Activated naive CD4-positive, alpha-beta T cell treated with anti-CD3 and anti-CD28 coated beads, Interleukin-2, amount 50 U/mL, for 24 hours (primary cell): Measurements from ENCODE around the gene GPR33.

Source experiments
- H3K27ac Mint-ChIP-seq: one replicate; pipeline ENCODE4 v1.8.0; 2021; ENCODE audit warnings: mild to moderate bottlenecking, mixed read lengths
- H3K27me3 Mint-ChIP-seq: one replicate; pipeline ENCODE4 v1.8.0; 2021; ENCODE audit warnings: mixed read lengths
- H3K36me3 Mint-ChIP-seq: one replicate; pipeline ENCODE4 v1.8.0; 2021; ENCODE audit warnings: mixed read lengths
- H3K4me1 Mint-ChIP-seq: one replicate; pipeline ENCODE4 v1.8.0; 2021; ENCODE audit warnings: mixed read lengths
- H3K4me3 Mint-ChIP-seq: one replicate; pipeline ENCODE4 v1.8.0; 2021; ENCODE audit warnings: mild to moderate bottlenecking, mixed read lengths
- H3K9me3 Mint-ChIP-seq: one replicate; pipeline ENCODE4 v1.8.0; 2021; ENCODE audit warnings: mixed read lengths

GPR33 gene, protein sequence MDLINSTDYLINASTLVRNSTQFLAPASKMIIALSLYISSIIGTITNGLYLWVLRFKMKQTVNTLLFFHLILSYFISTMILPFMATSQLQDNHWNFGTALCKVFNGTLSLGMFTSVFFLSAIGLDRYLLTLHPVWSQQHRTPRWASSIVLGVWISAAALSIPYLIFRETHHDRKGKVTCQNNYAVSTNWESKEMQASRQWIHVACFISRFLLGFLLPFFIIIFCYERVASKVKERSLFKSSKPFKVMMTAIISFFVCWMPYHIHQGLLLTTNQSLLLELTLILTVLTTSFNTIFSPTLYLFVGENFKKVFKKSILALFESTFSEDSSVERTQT

DNA sequence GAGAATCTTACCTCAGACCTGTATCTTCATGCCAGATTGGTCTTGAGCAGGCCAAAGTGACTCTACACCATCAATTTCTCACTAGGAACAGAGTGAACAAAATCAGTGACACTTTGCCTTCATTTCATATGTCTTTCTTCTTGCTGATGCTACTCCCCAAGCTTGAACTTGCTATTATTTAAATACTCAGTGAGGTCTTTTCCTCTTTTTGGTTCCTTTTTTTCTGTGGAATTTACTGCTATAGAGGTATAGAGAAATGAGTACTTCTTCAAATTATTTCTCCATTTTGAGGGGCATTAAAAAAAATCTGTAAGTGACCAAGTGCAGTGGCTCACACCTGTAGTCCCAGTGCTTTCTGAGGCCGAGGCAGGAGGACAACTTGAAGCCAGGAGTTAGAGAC is at the start of gene GPR33:
GPR33 (minus strand) TSS at position 154 of the 400 bp plus-strand sequence. CDS start 4,074 bp downstream, outside the sequence.
- H3K36me3 Mint-ChIP-seq, result peaks cover 2% of the 10 kb centered on the region
- no peaks in the 10 kb centered on the region for H3K4me1 Mint-ChIP-seq
- H3K4me3 Mint-ChIP-seq, result no peak within 1 kb of the TSS
- no peaks in the 10 kb centered on the region for H3K9me3 Mint-ChIP-seq
- no peak within 1 kb of the TSS for H3K27ac Mint-ChIP-seq
- H3K27me3 Mint-ChIP-seq, result peaks cover 3% of the 10 kb centered on the region

DNA sequence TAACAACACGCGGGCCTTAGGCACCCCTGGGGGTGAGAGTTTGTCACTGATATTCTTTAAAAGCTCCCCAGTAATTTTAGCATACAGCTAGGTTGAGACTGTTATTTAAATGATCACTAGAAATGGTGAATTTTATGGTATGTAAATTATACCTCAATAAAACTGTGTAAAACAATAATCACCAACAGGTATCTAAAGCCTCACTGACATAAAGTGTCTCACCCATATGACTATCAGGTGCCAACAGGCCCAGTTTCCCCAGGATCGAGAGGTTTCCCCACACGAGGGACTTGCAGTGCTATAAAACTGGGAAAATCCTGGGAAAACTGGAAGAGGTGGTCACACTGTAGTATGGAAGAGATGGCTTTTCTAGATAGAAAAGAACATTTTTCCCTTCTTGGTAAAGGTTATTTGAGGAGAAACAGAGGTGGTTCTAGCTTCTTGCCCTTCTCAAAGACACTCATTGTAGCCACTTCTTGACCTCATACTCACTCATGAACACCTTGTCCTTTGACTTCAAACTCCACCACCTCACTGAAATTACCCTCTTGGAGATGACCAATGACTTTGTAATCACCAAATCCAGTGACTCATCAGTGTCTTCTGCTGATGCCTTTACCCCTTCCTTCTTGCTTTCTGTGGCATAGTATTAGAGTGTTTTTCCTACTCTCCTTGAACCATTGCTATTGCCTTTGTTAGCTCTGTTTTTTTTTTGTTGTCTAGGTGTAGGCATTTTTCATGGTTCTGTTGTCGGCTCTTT is 48.5 kb upstream of the GPR33 start:
- Mint-ChIP-seq H3K36me3 (no peaks in the 10 kb centered on the region), H3K9me3 (peaks cover 5% of the 10 kb centered on the region), H3K27me3 (peaks cover 14% of the 10 kb centered on the region), H3K4me3 (no peak overlapping the region), H3K27ac (no peak overlapping the region), H3K4me1 (no peaks in the 10 kb centered on the region)

DNA sequence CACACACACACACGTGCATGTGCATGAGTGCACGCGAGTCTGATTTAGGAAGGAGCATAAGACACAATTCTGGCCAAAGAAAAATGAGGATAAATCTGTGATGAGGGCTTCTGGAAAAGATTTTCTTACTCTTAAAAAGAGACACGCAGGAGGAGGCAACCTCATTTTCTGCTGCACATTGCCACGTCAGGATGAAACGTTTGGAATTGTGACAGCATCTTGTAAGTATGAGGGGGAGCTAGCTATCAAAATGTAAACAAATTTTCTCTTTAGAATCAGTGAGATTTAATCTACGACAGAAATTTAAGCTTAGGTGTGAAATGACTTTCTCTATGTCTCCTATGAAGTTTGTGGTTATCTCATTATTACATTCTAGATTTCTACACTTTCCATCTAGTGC is 42.3 kb upstream of the GPR33 start:
- H3K27me3 Mint-ChIP-seq, result peaks cover 3% of the 10 kb centered on the region
- H3K4me1 Mint-ChIP-seq, result no peaks in the 10 kb centered on the region
- no peak overlapping the region for H3K4me3 Mint-ChIP-seq
- H3K9me3 Mint-ChIP-seq, result peaks cover 5% of the 10 kb centered on the region
- H3K27ac Mint-ChIP-seq, result no peak overlapping the region
- no peaks in the 10 kb centered on the region for H3K36me3 Mint-ChIP-seq

DNA sequence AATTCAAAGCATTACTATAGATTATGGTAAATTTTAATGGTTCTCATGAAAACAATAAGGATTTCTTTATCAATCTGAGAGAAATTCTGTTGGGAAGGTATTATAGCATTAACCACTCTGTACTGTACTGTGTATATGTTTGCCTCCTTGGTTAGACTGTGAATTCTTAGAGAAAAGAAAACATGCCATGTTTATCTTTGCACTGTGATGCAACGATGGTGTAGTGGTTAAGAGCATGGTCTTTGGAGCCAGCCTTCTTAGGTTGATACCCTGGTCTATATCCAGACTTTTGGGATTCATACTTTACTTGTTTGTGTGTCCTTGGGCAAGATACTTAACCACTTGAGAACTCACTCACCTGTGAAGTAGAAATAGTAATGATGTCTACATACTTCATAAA is 41.2 kb upstream of the GPR33 start:
- peaks cover 3% of the 10 kb centered on the region for H3K27me3 Mint-ChIP-seq

DNA sequence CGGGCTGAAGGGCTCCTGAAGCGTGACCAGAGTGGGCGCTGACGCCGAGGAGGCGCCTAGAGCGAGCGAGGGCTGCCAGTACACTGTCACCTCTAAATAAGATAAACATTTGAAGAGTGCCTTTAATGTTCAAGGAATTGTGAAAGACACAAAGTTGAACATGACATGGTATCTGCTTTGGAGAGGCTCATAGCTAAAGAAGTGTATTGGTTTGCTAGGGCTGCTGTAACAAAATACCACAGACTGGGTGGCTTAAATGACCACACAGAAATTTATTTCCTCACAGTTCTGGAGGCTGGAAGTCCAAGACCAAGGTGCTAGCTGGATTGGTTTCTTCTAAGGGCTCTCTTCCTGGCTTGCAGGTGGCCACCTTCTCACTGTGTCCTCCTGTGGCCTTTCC is 39.7 kb upstream of the GPR33 start:
- H3K36me3 Mint-ChIP-seq, result no peaks in the 10 kb centered on the region
- H3K4me3 Mint-ChIP-seq, result no peak overlapping the region
- H3K4me1 Mint-ChIP-seq, result no peaks in the 10 kb centered on the region
- no peak overlapping the region for H3K27ac Mint-ChIP-seq
- H3K9me3 Mint-ChIP-seq, result peaks cover 3% of the 10 kb centered on the region
- peaks cover 5% of the 10 kb centered on the region for H3K27me3 Mint-ChIP-seq

More for the DNA sequence above, 41.2 kb upstream of the GPR33 start:
- Mint-ChIP-seq H3K27ac (no peak overlapping the region), H3K36me3 (no peaks in the 10 kb centered on the region), H3K4me3 (no peak overlapping the region), H3K4me1 (no peaks in the 10 kb centered on the region), H3K9me3 (peaks cover 5% of the 10 kb centered on the region)

DNA sequence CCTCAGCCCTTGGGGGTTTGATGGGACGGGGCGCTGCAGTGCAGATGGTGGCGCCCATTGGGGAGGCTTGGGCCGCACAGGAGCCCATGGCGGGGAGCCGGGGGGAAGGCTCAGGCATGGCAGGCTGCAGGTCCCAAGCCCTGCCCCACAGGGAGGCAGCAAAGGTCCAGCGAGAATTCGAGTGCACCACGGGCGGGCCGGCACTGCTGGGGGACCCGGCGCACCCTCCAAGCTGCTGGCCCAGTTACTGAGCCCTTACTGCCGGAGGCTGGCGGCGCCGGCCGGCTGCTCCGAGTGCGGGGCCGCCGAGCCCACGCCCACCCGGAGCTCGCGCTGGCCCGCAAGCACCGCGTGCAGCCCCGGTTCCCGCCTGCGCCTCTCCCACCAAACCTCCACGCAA is 39.2 kb upstream of the GPR33 start:
- no peaks in the 10 kb centered on the region for H3K9me3 Mint-ChIP-seq
- H3K4me3 Mint-ChIP-seq, result no peak overlapping the region
- no peaks in the 10 kb centered on the region for H3K36me3 Mint-ChIP-seq
- peaks cover 2% of the 10 kb centered on the region for H3K27me3 Mint-ChIP-seq
- no peaks in the 10 kb centered on the region for H3K4me1 Mint-ChIP-seq
- H3K27ac Mint-ChIP-seq, result no peak overlapping the region

DNA sequence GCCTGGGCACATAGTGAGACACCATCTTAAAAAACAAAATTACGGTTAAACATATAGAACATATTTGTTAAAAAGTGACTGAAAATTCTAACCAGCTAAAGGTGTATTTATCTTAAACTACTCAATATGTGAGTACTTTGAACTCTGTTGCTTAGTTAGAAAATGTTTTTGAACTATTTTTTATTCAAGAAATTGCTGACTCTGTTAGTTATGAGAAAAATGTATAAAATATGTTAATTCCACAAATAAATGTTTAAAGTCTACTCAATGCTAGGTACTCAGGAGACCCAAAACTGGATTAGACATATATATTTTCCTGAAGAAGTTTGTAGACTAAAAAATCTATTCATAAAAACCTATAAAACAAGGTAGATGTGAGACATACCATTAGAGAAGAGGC is 23.0 kb upstream of the GPR33 start:
- Mint-ChIP-seq H3K27ac (no peak overlapping the region), H3K4me3 (no peak overlapping the region), H3K36me3 (no peaks in the 10 kb centered on the region), H3K4me1 (no peaks in the 10 kb centered on the region), H3K27me3 (no peaks in the 10 kb centered on the region), H3K9me3 (no peaks in the 10 kb centered on the region)

DNA sequence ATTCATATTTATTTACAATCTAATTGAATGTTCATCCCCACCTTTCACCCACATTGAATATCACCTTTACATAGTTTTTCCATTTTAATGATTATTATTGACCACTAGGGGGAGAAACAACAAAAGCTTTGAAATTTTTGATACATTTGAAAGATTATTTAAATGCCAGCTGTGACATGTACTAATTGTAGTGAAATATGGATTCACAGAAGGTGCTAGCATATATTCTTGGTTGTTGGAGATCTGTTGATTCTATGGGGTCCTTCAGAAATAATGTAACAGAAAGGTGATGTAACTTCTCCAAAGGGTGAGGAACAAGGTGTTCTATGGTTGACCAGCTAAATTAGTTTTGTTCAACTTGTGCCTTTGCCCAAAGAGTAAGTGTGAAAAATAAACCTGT is 22.4 kb upstream of the GPR33 start:
- H3K4me3 Mint-ChIP-seq, result no peak overlapping the region
- no peaks in the 10 kb centered on the region for H3K27me3 Mint-ChIP-seq
- no peaks in the 10 kb centered on the region for H3K9me3 Mint-ChIP-seq
- no peaks in the 10 kb centered on the region for H3K36me3 Mint-ChIP-seq
- no peak overlapping the region for H3K27ac Mint-ChIP-seq
- no peaks in the 10 kb centered on the region for H3K4me1 Mint-ChIP-seq

DNA sequence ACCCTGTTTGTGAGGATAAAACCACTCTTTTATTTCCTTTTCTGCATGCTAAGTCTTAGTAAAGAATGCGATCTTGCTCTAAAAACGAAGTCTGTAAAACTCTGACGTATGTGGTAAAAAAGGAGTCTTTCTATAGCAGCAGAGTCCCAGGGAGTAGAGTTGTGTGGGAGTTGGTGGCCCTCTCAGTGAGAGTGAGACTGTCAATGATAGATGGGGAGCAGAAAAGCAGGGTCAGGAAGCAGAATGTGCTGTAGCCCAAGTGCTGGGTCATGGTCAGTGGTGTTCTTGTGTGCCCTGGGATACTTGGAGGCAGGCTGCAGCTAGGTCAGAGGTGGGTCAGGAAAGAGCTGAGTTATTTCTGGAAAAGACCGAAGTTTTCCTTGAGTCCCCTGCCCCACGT is 20.3 kb upstream of the GPR33 start:
- H3K4me1 Mint-ChIP-seq, result no peaks in the 10 kb centered on the region
- no peaks in the 10 kb centered on the region for H3K9me3 Mint-ChIP-seq
- no peak overlapping the region for H3K4me3 Mint-ChIP-seq
- H3K27ac Mint-ChIP-seq, result no peak overlapping the region
- H3K36me3 Mint-ChIP-seq, result no peaks in the 10 kb centered on the region
- H3K27me3 Mint-ChIP-seq, result no peaks in the 10 kb centered on the region

DNA sequence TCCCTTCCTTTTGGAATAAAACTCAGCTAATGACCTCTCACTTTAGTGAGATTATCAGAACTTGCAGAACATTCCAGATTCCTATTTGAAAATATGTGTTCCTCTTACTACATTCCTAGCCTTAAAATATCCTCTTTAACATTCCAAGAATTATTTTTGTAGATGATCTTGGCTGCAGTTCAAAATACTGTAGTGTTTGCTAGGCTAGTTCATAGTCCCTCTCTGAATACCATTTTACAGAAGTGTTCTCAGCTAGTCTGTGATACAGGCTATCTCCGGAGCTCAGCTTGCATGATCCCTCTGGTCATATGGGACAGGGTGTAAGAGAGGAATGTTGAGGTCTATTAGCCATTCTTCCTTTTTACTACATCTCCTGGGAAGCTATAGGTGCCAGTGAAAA is 17.6 kb upstream of the GPR33 start:
- no peaks in the 10 kb centered on the region for H3K4me1 Mint-ChIP-seq
- no peaks in the 10 kb centered on the region for H3K9me3 Mint-ChIP-seq
- H3K36me3 Mint-ChIP-seq, result no peaks in the 10 kb centered on the region
- H3K4me3 Mint-ChIP-seq, result no peak overlapping the region
- no peaks in the 10 kb centered on the region for H3K27me3 Mint-ChIP-seq
- H3K27ac Mint-ChIP-seq, result no peak overlapping the region

DNA sequence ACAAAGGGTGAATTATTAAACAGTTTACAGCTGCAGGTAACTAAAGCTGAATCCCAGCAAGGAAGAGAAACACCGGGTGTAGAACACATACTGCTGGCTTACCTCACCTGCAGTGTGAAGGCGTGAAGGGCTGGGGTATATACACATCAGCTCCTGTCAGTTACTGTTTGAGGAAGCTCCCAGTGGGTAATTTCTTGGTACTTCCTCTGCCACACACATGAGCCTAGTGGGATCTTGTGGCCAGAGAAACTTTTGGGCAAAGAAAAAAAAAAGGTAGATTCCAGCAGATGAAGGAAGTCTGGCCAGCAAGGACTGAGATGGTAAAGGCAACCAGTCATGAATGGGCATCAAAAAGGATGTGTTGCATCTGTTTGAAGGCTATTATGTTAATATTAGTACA is 14.0 kb upstream of the GPR33 start:
- H3K4me3 Mint-ChIP-seq, result no peak overlapping the region
- no peaks in the 10 kb centered on the region for H3K27me3 Mint-ChIP-seq
- H3K4me1 Mint-ChIP-seq, result no peaks in the 10 kb centered on the region
- H3K27ac Mint-ChIP-seq, result no peak overlapping the region
- H3K36me3 Mint-ChIP-seq, result no peaks in the 10 kb centered on the region
- no peaks in the 10 kb centered on the region for H3K9me3 Mint-ChIP-seq

DNA sequence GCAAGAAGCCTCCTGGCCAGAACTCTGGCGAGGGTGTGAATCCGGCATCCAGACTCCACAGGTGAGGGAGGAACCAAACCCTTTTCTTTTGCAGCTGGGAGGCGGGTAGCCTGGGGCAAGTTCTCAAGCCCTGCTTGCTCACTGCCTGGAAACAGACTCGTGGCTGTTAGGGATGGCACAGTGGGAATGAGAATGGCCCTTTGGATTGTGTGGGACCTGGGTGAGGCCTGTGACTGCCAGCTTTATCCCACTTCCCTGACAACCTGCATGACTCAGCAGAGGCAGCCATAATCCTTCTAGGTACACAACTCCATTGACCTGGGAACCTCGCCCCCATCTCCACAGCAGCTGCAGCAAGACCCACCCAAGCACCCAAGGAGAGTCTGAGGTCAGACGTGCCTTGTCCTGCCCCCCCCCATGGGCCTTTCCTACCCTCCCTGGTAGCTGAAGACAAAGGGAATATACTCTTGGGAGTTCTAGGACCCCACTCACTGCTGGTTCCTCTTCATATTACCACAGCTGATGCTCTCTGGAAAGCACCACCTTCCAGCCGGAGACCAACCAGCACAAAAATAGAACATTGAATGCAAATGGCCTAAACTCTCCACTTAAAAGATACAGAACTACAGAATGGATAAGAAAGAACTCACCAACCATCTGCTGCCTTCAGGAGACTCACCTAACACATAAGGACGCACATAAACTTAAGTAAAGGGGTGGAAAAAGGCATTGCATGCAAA is 5.1 kb upstream of the GPR33 start:
- Mint-ChIP-seq H3K9me3 (no peaks in the 10 kb centered on the region), H3K4me3 (no peak overlapping the region), H3K27me3 (peaks cover 7% of the 10 kb centered on the region), H3K36me3 (peaks cover 2% of the 10 kb centered on the region), H3K27ac (no peak overlapping the region), H3K4me1 (no peaks in the 10 kb centered on the region)

DNA sequence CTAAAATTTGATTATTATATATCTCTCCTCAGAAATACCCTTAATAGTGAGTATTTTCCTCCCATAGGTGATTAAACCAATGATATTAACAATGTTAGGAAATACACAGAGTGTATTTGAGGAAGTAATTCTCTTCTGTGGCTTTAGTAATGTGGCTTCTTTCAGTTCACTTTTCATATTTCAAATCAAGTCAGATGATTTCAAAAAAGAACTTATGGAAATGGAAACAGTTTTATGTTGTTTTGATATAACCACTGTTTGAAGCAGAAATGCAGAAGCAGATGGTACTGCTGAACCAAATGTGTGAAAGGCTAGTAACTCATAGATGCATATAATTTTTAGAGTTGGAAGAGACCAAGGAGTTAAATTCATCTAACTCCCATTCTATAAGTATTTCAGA is 1.9 kb upstream of the GPR33 start:
- Mint-ChIP-seq H3K27me3 (peaks cover 5% of the 10 kb centered on the region), H3K4me1 (no peaks in the 10 kb centered on the region), H3K36me3 (peaks cover 2% of the 10 kb centered on the region), H3K27ac (no peak overlapping the region), H3K4me3 (no peak overlapping the region), H3K9me3 (no peaks in the 10 kb centered on the region)

DNA sequence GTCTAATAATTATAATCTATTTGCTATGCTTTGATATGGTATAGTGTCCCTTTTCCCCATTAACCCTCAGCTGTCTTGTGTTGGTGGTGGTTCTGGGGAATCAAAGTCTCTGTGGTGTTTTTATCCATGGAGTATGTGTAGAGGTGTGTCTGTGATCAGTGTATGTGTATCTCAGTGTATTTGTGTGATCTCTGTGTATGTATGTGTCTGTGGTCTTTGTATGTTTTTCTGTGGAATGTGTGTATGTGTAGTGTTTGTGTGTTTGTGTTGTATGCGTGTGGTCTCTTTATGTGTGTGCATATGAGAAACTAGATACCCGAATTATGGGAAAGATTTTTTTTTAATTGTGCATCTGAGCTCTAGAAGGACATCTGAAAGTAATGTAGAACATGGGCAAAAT is 1.1 kb downstream of the GPR33 start:
- Mint-ChIP-seq H3K4me1 (no peaks in the 10 kb centered on the region), H3K9me3 (no peaks in the 10 kb centered on the region), H3K36me3 (no peaks in the 10 kb centered on the region), H3K27ac (no peak overlapping the region), H3K4me3 (no peak overlapping the region), H3K27me3 (peaks cover under 1% of the 10 kb centered on the region)

DNA sequence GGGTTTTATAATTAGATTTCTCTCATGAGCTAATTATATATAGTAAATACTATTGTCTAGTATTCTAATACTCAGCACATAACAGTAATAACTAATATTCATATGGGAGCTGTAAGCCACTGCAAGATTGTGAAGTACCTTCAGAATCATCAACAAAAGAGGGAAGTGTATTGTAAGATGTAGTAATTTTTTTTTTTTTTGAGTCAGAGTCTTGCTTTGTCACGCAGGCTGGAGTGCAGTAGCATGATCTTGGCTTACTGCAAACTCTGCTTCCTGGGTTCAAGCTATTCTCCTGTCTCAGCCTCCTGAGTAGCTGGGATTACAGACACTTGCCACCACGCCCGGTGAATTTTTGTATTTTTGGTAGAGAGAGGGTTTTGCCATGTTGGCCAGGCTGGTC is 3.1 kb downstream of the GPR33 start:
- no peaks in the 10 kb centered on the region for H3K36me3 Mint-ChIP-seq
- H3K27ac Mint-ChIP-seq, result no peak overlapping the region
- H3K4me3 Mint-ChIP-seq, result no peak overlapping the region
- peaks cover 6% of the 10 kb centered on the region for H3K27me3 Mint-ChIP-seq
- no peaks in the 10 kb centered on the region for H3K4me1 Mint-ChIP-seq
- no peaks in the 10 kb centered on the region for H3K9me3 Mint-ChIP-seq

DNA sequence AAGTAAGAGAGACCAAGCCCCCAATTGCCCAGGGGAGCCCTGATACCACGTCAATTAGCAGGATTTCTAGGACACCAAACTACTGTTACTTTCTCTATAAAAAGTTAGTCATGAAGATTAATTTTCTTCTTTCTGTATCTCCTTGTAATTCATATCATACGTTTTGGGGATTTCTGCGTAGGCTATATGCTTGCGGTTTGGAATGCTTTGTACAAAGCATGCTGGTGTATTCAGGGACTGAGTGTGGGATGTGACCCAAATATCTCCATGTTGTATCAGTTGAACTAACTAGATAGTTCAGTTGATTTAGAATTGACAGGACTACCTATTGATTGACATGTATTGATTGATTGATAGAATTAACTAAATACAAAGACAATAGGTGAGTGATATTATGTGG is 7.7 kb downstream of the GPR33 start:
- Mint-ChIP-seq H3K36me3 (peaks cover 1% of the 10 kb centered on the region), H3K27ac (no peak overlapping the region), H3K4me3 (no peak overlapping the region)

More for the DNA sequence above, 7.7 kb downstream of the GPR33 start:
- no peaks in the 10 kb centered on the region for H3K4me1 Mint-ChIP-seq
- peaks cover 6% of the 10 kb centered on the region for H3K27me3 Mint-ChIP-seq
- H3K9me3 Mint-ChIP-seq, result no peaks in the 10 kb centered on the region
